ENCODE data around the gene ZNRF3. TPM values are rescaled to one million over a fixed set of nuclear protein-coding genes. Genes with fewer than 3 reads are reported as not detected.

Gene ZNRF3
- total RNA-seq, 3 donors from 2014 or later, result 5.5 to 10.6 (median 5.8) TPM

- TF ChIP-seq CTCF (IDR thresholded peaks at IDR 0.05), result no peak
- intact Hi-C loops (cut with DNase I, micrococcal nuclease), result no loop called here
- Histone ChIP-seq H3K4me3 (no peak overlapping the region), H3K9me3 (no peaks in the 10 kb centered on the region), H3K4me1 (ENCODE audit: low read depth) (peaks cover 6% of the 10 kb centered on the region), H3K36me3 (ENCODE audit: low read depth) (no peaks in the 10 kb centered on the region)
- peak; percentile 42 for ATAC-seq
- DNase-seq, result no peak
Observed at GRCh38 chr22:29093501-29094300, 210.3 kb downstream of the ZNRF3 start.

GRCh38 chr22:29095459-29095858 lies 212.1 kb downstream of the ZNRF3 start:
- ATAC-seq, result peak; percentile 37
- intact Hi-C loops (cut with DNase I, micrococcal nuclease), result no loop called here
- no peaks in the 10 kb centered on the region for H3K36me3 ChIP-seq (ENCODE audit: low read depth)
- no peaks in the 10 kb centered on the region for H3K9me3 ChIP-seq
- no peak overlapping the region for H3K4me3 ChIP-seq
- TF ChIP-seq CTCF (IDR thresholded peaks at IDR 0.05), result no peak
- H3K4me1 ChIP-seq (ENCODE audit: low read depth), result peaks cover 6% of the 10 kb centered on the region
- no peak for DNase-seq

GRCh38 chr22:29096736-29097669 lies 213.6 kb downstream of the ZNRF3 start:
- Histone ChIP-seq H3K9me3 (no peaks in the 10 kb centered on the region), H3K36me3 (ENCODE audit: low read depth) (no peaks in the 10 kb centered on the region), H3K4me1 (ENCODE audit: low read depth) (peaks cover 6% of the 10 kb centered on the region), H3K4me3 (no peak overlapping the region)
- DNase-seq, result no peak
- TF ChIP-seq CTCF (IDR thresholded peaks at IDR 0.05), result no peak
- ATAC-seq, result peak; percentile 66
- intact Hi-C loops (cut with DNase I, micrococcal nuclease), result no loop called here

GRCh38 chr22:29098296-29098695 lies 214.9 kb downstream of the ZNRF3 start:
- TF ChIP-seq CTCF (IDR thresholded peaks at IDR 0.05), result no peak
- intact Hi-C loops (cut with DNase I, micrococcal nuclease), result no loop called here
- ATAC-seq (no peak), DNase-seq (no peak)
- H3K36me3 ChIP-seq (ENCODE audit: low read depth), result no peaks in the 10 kb centered on the region
- no peaks in the 10 kb centered on the region for H3K9me3 ChIP-seq
- H3K4me3 ChIP-seq, result no peak overlapping the region
- H3K4me1 ChIP-seq (ENCODE audit: low read depth), result peaks cover under 1% of the 10 kb centered on the region

GRCh38 chr22:29102300-29102699 lies 218.9 kb downstream of the ZNRF3 start:
- TF ChIP-seq CTCF (IDR thresholded peaks at IDR 0.05), result no peak
- Histone ChIP-seq H3K9me3 (no peaks in the 10 kb centered on the region), H3K4me3 (no peak overlapping the region), H3K4me1 (ENCODE audit: low read depth) (no peaks in the 10 kb centered on the region), H3K36me3 (ENCODE audit: low read depth) (no peaks in the 10 kb centered on the region)
- ATAC-seq, result no peak
- intact Hi-C loops (cut with DNase I, micrococcal nuclease), result no loop called here
- DNase-seq, result no peak

All from mucosa of descending colon (tissue), 3 donors.